Subcutaneous adipose tissue (tissue), 4 donors: ENCODE data around the gene PDPN. TPM values are rescaled to one million over a fixed set of nuclear protein-coding genes. Genes with fewer than 3 reads are reported as not detected.

Experiments used
- total RNA-seq, 4 donors: library from RNA; depleted of rRNA; stranded (reverse); fragments of >200 nt; gene quantifications; one replicate each; pipeline ENCODE4 v1.1.0, GENCODE V29; 2016
- TF ChIP-seq, protein P1 (sequence below): fragments of 450-650 bp; IDR thresholded peaks from one replicate; pipeline ENCODE4 v1.5.1; 2016; ENCODE audit warnings: low read depth, mild to moderate bottlenecking, control low read depth, antibody characterized with exemption, moderate library complexity

The PDPN gene
- total RNA-seq, 4 donors from 2014 or later, result 6.6 to 12.1 (median 7.5) TPM

DNA sequence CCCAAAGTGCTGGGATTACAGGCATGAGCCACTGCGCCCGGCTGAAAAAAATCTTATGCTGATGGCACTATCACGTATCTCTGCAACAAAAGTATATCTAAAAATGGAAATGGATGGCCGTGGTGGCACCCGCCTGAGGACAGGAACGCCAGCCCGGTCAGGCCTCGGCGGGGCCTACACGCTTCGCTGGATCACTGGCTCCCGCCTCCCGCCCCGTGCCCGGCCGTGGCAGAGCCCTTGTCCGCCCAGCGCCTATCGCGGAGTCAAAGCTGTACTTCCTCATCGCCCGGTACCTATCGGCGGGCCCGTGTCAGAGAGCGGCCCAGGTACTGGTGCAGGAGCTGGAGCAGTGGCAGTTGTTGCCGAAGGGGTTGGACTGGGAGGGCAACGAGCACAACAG, 28.8 kb upstream of the PDPN start:
- TF ChIP-seq, protein P1, sequence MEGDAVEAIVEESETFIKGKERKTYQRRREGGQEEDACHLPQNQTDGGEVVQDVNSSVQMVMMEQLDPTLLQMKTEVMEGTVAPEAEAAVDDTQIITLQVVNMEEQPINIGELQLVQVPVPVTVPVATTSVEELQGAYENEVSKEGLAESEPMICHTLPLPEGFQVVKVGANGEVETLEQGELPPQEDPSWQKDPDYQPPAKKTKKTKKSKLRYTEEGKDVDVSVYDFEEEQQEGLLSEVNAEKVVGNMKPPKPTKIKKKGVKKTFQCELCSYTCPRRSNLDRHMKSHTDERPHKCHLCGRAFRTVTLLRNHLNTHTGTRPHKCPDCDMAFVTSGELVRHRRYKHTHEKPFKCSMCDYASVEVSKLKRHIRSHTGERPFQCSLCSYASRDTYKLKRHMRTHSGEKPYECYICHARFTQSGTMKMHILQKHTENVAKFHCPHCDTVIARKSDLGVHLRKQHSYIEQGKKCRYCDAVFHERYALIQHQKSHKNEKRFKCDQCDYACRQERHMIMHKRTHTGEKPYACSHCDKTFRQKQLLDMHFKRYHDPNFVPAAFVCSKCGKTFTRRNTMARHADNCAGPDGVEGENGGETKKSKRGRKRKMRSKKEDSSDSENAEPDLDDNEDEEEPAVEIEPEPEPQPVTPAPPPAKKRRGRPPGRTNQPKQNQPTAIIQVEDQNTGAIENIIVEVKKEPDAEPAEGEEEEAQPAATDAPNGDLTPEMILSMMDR, result no peak

DNA sequence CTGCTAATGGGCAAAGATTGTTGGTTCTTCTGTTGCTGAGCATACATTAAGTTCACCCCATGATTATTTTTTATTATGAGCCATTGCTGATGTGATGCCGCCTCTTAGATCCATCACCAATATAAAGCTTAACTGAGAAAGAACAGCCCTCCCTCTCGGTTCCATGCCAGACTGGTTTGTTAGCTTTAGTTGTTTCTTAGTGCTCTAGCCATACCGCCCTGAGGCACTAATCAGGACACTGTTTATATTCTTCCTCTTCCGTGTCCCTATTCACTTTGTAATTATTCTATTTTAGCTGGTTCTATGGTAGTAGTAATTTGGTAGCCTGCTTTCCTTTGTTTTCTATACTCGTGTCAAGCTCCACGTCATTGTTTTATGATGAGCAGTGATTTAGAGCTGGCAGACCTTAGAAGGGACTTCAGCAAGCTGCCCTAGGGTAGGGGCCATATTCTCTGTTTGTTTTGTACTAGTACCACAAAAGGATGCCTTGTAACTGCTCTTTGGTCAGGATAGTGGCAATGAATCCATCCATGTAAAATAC, 27.3 kb upstream of the PDPN start:
- TF ChIP-seq, protein P1, result no peak

DNA sequence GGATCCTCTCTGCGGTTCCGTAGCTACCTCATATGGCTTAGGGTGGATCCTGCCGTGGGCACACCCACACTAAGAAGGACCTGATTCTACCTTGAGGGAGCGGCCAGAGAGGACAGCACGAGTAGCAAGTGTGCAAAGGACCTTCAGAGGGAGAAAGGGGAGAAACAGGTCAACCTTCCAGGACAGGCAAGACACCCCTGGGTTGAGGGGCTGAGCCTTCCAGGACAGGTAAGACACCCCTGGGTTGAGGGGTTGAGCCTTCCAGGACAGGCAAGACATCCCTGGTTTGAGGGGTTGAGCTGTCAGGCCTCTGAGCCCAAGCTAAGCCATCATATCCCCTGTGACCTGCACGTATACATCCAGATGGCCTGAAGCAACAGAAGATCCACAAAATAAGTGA, 23.1 kb upstream of the PDPN start:
- TF ChIP-seq, protein P1, result no peak

DNA sequence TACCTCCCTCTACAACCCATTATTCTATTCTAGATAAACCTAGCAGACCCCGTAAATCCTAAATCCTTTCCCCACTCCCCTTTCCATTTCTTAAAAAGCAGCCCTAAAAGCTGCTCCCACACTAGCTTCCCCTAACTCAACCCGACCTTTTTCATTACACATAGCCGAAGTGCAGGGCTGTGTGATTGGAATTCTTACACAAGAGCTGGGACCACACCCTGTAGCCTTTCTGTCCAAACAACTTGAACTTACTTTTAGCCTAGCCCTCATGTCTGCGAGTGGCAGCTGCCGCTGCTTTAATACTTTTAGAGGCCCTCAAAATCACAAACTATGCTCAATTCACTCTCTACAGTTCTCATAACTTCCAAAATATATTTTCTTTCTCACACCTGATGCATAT, 19.6 kb upstream of the PDPN start:
- TF ChIP-seq, protein P1, result no peak

DNA sequence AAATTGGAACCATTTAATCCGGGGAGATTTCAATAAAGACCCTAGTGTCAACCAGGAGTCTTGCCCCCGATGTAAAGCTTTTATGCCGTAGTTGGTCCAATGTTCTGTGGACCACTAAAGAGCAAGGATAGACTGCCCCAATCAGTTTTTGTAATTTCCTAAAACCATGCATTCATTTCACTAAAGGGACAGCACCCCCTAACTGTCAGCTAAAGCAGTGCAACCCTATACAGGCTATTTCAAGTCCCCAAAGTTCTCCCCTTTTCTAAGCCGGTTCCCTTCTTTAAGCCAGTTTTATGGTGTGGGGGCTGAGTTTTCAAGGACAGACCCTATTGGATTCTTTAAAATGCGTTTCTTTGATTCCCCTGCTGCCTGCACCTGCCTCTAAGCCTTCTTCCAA, 12.7 kb upstream of the PDPN start:
- TF ChIP-seq, protein P1, result no peak

DNA sequence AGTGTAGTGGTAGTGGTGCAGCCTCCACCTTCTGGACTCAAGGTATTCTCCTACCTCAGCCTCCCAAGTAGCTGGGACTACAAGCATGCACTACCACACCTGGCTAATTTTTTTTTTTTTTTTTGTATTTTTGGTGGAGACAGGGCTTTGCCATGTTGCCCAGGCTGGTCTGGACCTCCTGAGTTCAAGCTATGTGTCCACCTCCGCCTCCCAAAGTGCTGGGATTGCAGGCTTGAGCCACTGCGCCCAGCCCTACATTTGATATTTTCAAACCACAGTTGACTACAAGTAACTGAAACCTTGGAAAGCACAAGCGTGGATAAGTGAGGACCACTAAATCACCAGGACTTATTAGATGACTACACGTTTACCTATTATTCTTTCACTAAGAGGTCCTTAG, 10.0 kb upstream of the PDPN start:
- TF ChIP-seq, protein P1, result no peak

DNA sequence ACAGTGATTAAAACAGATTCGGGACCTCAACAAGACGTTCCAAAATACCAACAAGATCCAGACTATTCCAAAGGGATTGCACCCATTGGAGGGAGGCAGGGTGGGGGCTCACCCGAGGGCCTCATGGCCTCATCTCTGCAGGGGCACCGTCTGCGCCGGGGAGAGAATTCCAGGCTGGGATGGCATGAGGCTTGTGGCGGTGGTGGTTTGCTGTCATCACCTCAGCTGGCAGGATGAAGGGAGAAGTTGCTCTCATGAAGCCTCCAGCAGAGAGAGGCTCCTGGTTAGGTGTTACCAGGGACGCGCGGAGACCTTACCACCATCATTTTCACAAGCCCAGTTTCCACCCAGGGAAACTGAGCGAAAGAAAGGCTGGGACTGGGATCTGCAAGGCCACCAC, 6.7 kb upstream of the PDPN start:
- TF ChIP-seq, protein P1, result no peak
